HepG2 (cell line): Measurements from ENCODE around the gene PRRC2A. TPM values are rescaled to one million over a fixed set of nuclear protein-coding genes. Genes with fewer than 3 reads are reported as not detected.
A peak's percentile ranks its signal among the peaks of the same experiment; 100 is the strongest.

Source experiments
- CCDC6 ChIP-seq: sonication (generic); formaldehyde crosslinking; IDR thresholded peaks from 2 replicates; pipeline ENCODE4 v1.8.1; 2022; ENCODE audit warnings: mild to moderate bottlenecking, missing genetic modification reagents, moderate library complexity
- ESRRA ChIP-seq: sonication (generic); formaldehyde crosslinking; IDR thresholded peaks from 2 replicates; pipeline ENCODE4 v1.5.1; 2020; ENCODE audit warnings: mild to moderate bottlenecking, low read depth, missing genetic modification reagents
- MED8 ChIP-seq: sonication (generic); formaldehyde crosslinking; IDR thresholded peaks from 2 replicates; pipeline ENCODE4 v1.8.1; 2023; ENCODE audit warnings: mild to moderate bottlenecking, missing genetic modification reagents; ENCODE audit not compliant: insufficient replicate concordance
- MTERF4 ChIP-seq: sonication (generic); formaldehyde crosslinking; IDR thresholded peaks from 2 replicates; pipeline ENCODE4 v1.8.0; 2023; ENCODE audit warnings: mild to moderate bottlenecking, missing genetic modification reagents
- RCOR2 ChIP-seq: IDR thresholded peaks from 2 replicates; pipeline ENCODE4 v1.6.1; 2016; ENCODE audit warnings: missing biosample characterization, missing genetic modification reagents
- RERE ChIP-seq: IDR thresholded peaks from 2 replicates; pipeline ENCODE4 v1.6.1; 2016; ENCODE audit warnings: low read depth, missing genetic modification reagents, missing compliant biosample characterization
- SUZ12 ChIP-seq: fragments of 150-350 bp; IDR thresholded peaks from 2 replicates; pipeline ENCODE4 v1.6.1; 2014; ENCODE audit warnings: low read depth, low read length
- ZBTB25 ChIP-seq: IDR thresholded peaks from 2 replicates; pipeline ENCODE4 v1.6.1; 2018; ENCODE audit warnings: missing genetic modification reagents
- ZBTB40 ChIP-seq, 2 experiments: fragments of 450-650 bp in 1 of 2; sonication (generic) in 1 of 2; formaldehyde crosslinking in 1 of 2; IDR thresholded peaks; 2 replicates each; pipeline versions ENCODE4 v1.6.1 to v1.8.0; 2016 to 2022; ENCODE audit warnings: antibody characterized with exemption in 1 of 2, mild to moderate bottlenecking in 1 of 2, missing genetic modification reagents in 1 of 2
- ZNF605 ChIP-seq: sonication (generic); formaldehyde crosslinking; IDR thresholded peaks from 2 replicates; pipeline ENCODE4 v1.8.0; 2022; ENCODE audit warnings: mild to moderate bottlenecking, missing genetic modification reagents
- polyA plus RNA-seq, 8 experiments: library from polyadenylated mRNA; depleted of rRNA in 3 of 8; stranded (reverse) in 7 of 8; unstranded in 1 of 8; fragments of >200 nt; fragmentation: Illumina TruSeq in 4 of 8; extraction: Trizol in 4 of 8; gene quantifications; 2 replicates each; pipeline versions ENCODE4 v1.2.1 to v1.2.3, GENCODE V29; 2011 to 2016; ENCODE audit warnings: low read depth in 4 of 8, missing spikeins in 1 of 8, mixed read lengths in 1 of 8; ENCODE audit not compliant: insufficient read depth in 1 of 8
- total RNA-seq, 5 experiments: library from RNA; depleted of rRNA; stranded (reverse); fragments of >200 nt; fragmentation: Illumina TruSeq; extraction: Trizol; gene quantifications; 2 replicates each; pipeline ENCODE4 v1.2.3, GENCODE V29; 2016; ENCODE audit warnings: low read depth in 1 of 5

Gene PRRC2A
- total and polyA plus RNA-seq, 2 of the 13 experiments (the other 11 are each of a cell fraction or from before 2014, with no cell fraction given): 38.9 to 47.4 TPM

GRCh38 chr6:31680226-31681134, 60.0 kb downstream of the PRRC2A start, which contains the start of gene LY6G5C (continued):
- TF ChIP-seq ZBTB40 (IDR thresholded peaks at IDR 0.05) (no peak), ZBTB40 (CRISPR knock-in tag; IDR thresholded peaks at IDR 0.05) (no peak), ESRRA (no peak), CCDC6 (CRISPR knock-in tag) (no peak), ZNF605 (CRISPR knock-in tag) (no peak), MTERF4 (CRISPR knock-in tag) (0 out of 2 replicates have a peak, but pooled peaks have one; percentile 12), SUZ12 (no peak), ZBTB25 (CRISPR knock-in tag) (no peak), RERE (CRISPR knock-in tag) (no peak), RCOR2 (no peak), MED8 (CRISPR knock-in tag) (no peak)
